NAMALWA (cell line): ENCODE data around the gene DBNDD2.

Experiments used
- DNase-seq: peaks from one replicate; pipeline ENCODE4 v3.0.0-alpha.2; 2015; ENCODE audit warnings: low spot score

Gene DBNDD2

GRCh38 chr20:45378191-45378590 is 29.9 kb upstream of the DBNDD2 start, which contains the start of gene TP53TG5:
TP53TG5 (minus strand) TSS chr20:45378325; CDS start chr20:45378236, 89 bp downstream.
- DNase-seq = no peak

GRCh38 chr20:45387274-45387673 is 20.8 kb upstream of the DBNDD2 start:
- DNase-seq = no peak

- DNase-seq = no peak
Observed at GRCh38 chr20:45390931-45391330, 17.2 kb upstream of the DBNDD2 start.

GRCh38 chr20:45391559-45391958 is 16.5 kb upstream of the DBNDD2 start:
- DNase-seq = no peak

GRCh38 chr20:45392733-45393132 is 15.4 kb upstream of the DBNDD2 start:
- no peak for DNase-seq

GRCh38 chr20:45394221-45395113 is 13.6 kb upstream of the DBNDD2 start:
- no peak for DNase-seq

GRCh38 chr20:45395114-45395415 is 13.0 kb upstream of the DBNDD2 start:
- no peak for DNase-seq

GRCh38 chr20:45399018-45399417 is 9.1 kb upstream of the DBNDD2 start:
- no peak for DNase-seq

- DNase-seq = no peak
Observed at GRCh38 chr20:45400346-45401031, 7.6 kb upstream of the DBNDD2 start.

GRCh38 chr20:45402946-45403345 is 5.1 kb upstream of the DBNDD2 start:
- no peak for DNase-seq

GRCh38 chr20:45404438-45404837 is 3.7 kb upstream of the DBNDD2 start:
- no peak for DNase-seq

GRCh38 chr20:45405571-45406259 is 2.4 kb upstream of the DBNDD2 start:
- DNase-seq = no peak

GRCh38 chr20:45406260-45407066 is 1.6 kb upstream of the DBNDD2 start:
- no peak for DNase-seq

- no peak for DNase-seq
Observed at GRCh38 chr20:45407067-45407745, 883 bp upstream of the DBNDD2 start.

GRCh38 chr20:45408646-45409213 is 641 bp downstream of the DBNDD2 start:
- no peak for DNase-seq

- no peak for DNase-seq
Observed at GRCh38 chr20:45409521-45410272, 1.6 kb downstream of the DBNDD2 start.

GRCh38 chr20:45410887-45411286 is 2.8 kb downstream of the DBNDD2 start:
- no peak for DNase-seq

- no peak for DNase-seq
Observed at GRCh38 chr20:45412653-45413052, 4.6 kb downstream of the DBNDD2 start.

GRCh38 chr20:45413479-45413878 is 5.4 kb downstream of the DBNDD2 start:
- DNase-seq = no peak
